A673 (cell line): ENCODE measurements around the gene DENND1A. TPM values are rescaled to one million over a fixed set of nuclear protein-coding genes. Genes with fewer than 3 reads are reported as not detected.
"Not testable (repeated sequence)": the region's sequence is repeated elsewhere in the genome, so short reads cannot be mapped to it uniquely, and the experiment has no call there.

Experiments
- BruUV-seq: library from RNA; stranded (reverse); fragments of 400-500 nt; replicated peaks from 2 replicates; lab custom pipeline; 2021; lab: Mats Ljungman, UMichigan
- CTCF ChIA-PET: fragments of 300-600 bp; sonication (Branson Sonifier 250); formaldehyde crosslinking; loops from one replicate; lab custom pipeline; 2022; ENCODE audit warnings: antibody characterized with exemption; lab: Charles Lee
- POLR2A ChIA-PET: fragments of 300-600 bp; sonication (Branson Sonifier 250); formaldehyde crosslinking; loops from one replicate; lab custom pipeline; 2022; ENCODE audit warnings: antibody characterized with exemption; ENCODE audit not compliant: low non-redundant PET; lab: Charles Lee
- DNase-seq: peaks from one replicate; pipeline ENCODE4 v3.0.0-alpha.2; 2015; ENCODE audit warnings: low spot score
- H3K27ac ChIP-seq: fragments of 200-600 bp; sonication (generic); 2 replicates; pipeline ENCODE4 v1.5.1; 2016; ENCODE audit warnings: mixed run types, low read depth, mild to moderate bottlenecking, mixed read lengths, antibody characterized with exemption, low read length; ENCODE audit not compliant: poor library complexity, severe bottlenecking
- H3K27me3 ChIP-seq: fragments of 200-600 bp; sonication (generic); replicated peaks from 2 replicates; pipeline ENCODE4 v1.6.1; 2017; ENCODE audit warnings: mixed run types, low read depth, mild to moderate bottlenecking, mixed read lengths, antibody characterized with exemption, low read length; ENCODE audit not compliant: insufficient read depth, poor library complexity
- H3K36me3 ChIP-seq: fragments of 200-600 bp; sonication (generic); 2 replicates; pipeline ENCODE4 v1.6.1; 2016; ENCODE audit warnings: mixed run types, mild to moderate bottlenecking, mixed read lengths, antibody characterized with exemption, low read length; ENCODE audit not compliant: insufficient read depth, poor library complexity, severe bottlenecking
- H3K4me1 ChIP-seq: fragments of 200-600 bp; sonication (generic); 2 replicates; pipeline ENCODE4 v1.6.1; 2017; ENCODE audit warnings: mixed run types, mild to moderate bottlenecking, mixed read lengths, antibody characterized with exemption, low read length; ENCODE audit not compliant: insufficient read depth, poor library complexity, severe bottlenecking
- H3K4me3 ChIP-seq: fragments of 200-600 bp; sonication (generic); 2 replicates; pipeline ENCODE4 v1.5.1; 2016; ENCODE audit warnings: low read depth, mixed run types, mild to moderate bottlenecking, mixed read lengths, low read length; ENCODE audit not compliant: poor library complexity, severe bottlenecking
- H3K9me3 ChIP-seq: fragments of 200-600 bp; sonication (generic); 2 replicates; pipeline ENCODE4 v1.6.1; 2016; ENCODE audit warnings: mixed run types, low read depth, mild to moderate bottlenecking, mixed read lengths, antibody characterized with exemption, low read length; ENCODE audit not compliant: poor library complexity, severe bottlenecking
- EZH2 ChIP-seq: fragments of 200-600 bp; sonication (generic); IDR thresholded peaks from 2 replicates; pipeline ENCODE4 v1.6.1; 2017; ENCODE audit warnings: borderline replicate concordance, low read depth, mild to moderate bottlenecking, mixed read lengths, antibody characterized with exemption, low read length; ENCODE audit not compliant: poor library complexity, severe bottlenecking
- intact Hi-C: fragments of 100-400 bp; cut with micrococcal nuclease; formaldehyde crosslinking; loops from one replicate; pipeline ENCODE4 v1.10.0; 2022; ENCODE audit not compliant: unreplicated experiment
- total RNA-seq: library from RNA; stranded (reverse); gene quantifications from 2 replicates; pipeline ENCODE4 v1.2.3, GENCODE V29; 2021
- TF ChIP-seq, protein P1 (sequence below): fragments of 300-800, 200-600 bp; sonication (generic); conservative IDR thresholded peaks from 2 replicates; pipeline ENCODE4 v1.5.1; 2017; ENCODE audit warnings: low read depth, mild to moderate bottlenecking, antibody characterized with exemption, low read length, moderate library complexity, mixed read lengths

The DENND1A gene
- total RNA-seq, 1 experiment from 2014 or later: 12.0 TPM

GRCh38 chr9:123637945-123638634 lies 291.8 kb downstream of the DENND1A start:
- CTCF ChIA-PET: no interaction called here
- no peak for DNase-seq
- POLR2A ChIA-PET: no interaction called here
- no TSS peak for BruUV-seq
- Histone ChIP-seq H3K27me3 (no peaks in the 10 kb centered on the region), H3K4me3 (no peak overlapping the region), H3K36me3 (no peaks in the 10 kb centered on the region), H3K9me3 (no peaks in the 10 kb centered on the region), H3K4me1 (peaks cover 8% of the 10 kb centered on the region), H3K27ac (no peak overlapping the region)
- no peak for TF ChIP-seq EZH2
- TF ChIP-seq, protein P1, sequence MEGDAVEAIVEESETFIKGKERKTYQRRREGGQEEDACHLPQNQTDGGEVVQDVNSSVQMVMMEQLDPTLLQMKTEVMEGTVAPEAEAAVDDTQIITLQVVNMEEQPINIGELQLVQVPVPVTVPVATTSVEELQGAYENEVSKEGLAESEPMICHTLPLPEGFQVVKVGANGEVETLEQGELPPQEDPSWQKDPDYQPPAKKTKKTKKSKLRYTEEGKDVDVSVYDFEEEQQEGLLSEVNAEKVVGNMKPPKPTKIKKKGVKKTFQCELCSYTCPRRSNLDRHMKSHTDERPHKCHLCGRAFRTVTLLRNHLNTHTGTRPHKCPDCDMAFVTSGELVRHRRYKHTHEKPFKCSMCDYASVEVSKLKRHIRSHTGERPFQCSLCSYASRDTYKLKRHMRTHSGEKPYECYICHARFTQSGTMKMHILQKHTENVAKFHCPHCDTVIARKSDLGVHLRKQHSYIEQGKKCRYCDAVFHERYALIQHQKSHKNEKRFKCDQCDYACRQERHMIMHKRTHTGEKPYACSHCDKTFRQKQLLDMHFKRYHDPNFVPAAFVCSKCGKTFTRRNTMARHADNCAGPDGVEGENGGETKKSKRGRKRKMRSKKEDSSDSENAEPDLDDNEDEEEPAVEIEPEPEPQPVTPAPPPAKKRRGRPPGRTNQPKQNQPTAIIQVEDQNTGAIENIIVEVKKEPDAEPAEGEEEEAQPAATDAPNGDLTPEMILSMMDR: no peak
- intact Hi-C loops: no loop called here

- TF ChIP-seq, protein P1: no peak
- TF ChIP-seq EZH2: no peak
- Histone ChIP-seq H3K27me3 (no peaks in the 10 kb centered on the region), H3K36me3 (no peaks in the 10 kb centered on the region), H3K27ac (no peak overlapping the region), H3K9me3 (no peaks in the 10 kb centered on the region), H3K4me1 (peaks cover 4% of the 10 kb centered on the region), H3K4me3 (no peak overlapping the region)
- POLR2A ChIA-PET: no interaction called here
- DNase-seq: no peak
- CTCF ChIA-PET: no interaction called here
- BruUV-seq: no TSS peak
- intact Hi-C loops: no loop called here
These were observed 292.4 kb downstream of the DENND1A start for GRCh38 chr9:123637606-123637944.

- DNase-seq, intact Hi-C loops, H3K9me3 ChIP-seq, H3K4me1 ChIP-seq, H3K36me3 ChIP-seq, H3K4me3 ChIP-seq, H3K27ac ChIP-seq, H3K27me3 ChIP-seq, CTCF ChIA-PET, POLR2A ChIA-PET, BruUV-seq: not testable (repeated sequence)
These were observed 293.1 kb downstream of the DENND1A start for GRCh38 chr9:123636805-123637204.

DNA sequence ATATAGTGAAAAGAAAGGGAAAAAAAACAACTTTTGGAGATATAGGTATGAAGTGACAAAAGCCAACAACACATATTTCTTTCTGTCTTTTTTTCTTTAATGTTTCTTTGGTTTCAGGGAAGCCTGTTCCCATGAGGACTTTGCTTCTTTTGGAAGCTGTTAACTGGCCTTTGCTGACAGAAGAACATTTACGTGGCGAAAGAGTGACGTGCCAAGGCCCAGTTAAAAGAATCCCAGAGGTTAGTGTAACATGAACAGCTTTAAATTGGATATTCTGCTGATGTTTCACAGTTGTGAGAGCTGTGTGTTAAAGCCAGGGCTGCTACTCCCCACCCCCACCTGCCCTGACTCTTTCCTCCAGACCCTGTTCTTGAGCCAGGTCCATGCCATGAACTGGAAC lies 298.1 kb downstream of the DENND1A start:
- Histone ChIP-seq H3K36me3 (no peaks in the 10 kb centered on the region), H3K27me3 (no peaks in the 10 kb centered on the region), H3K4me1 (no peaks in the 10 kb centered on the region), H3K9me3 (no peaks in the 10 kb centered on the region), H3K27ac (no peak overlapping the region), H3K4me3 (no peak overlapping the region)
- intact Hi-C loops: no loop called here
- BruUV-seq: no TSS peak
- ChIA-PET POLR2A (no interaction called here), CTCF (no interaction called here)
- no peak for DNase-seq
- TF ChIP-seq, protein P1: no peak
- TF ChIP-seq EZH2: no peak
